HepG2 (cell line): ENCODE data around the gene MTO1. TPM values are rescaled to one million over a fixed set of nuclear protein-coding genes. Genes with fewer than 3 reads are reported as not detected.
A peak's percentile ranks its signal among the peaks of the same experiment; 100 is the strongest.

ENCODE experiments used
- CCDC6 ChIP-seq: sonication (generic); formaldehyde crosslinking; IDR thresholded peaks from 2 replicates; pipeline ENCODE4 v1.8.1; 2022; ENCODE audit warnings: mild to moderate bottlenecking, missing genetic modification reagents, moderate library complexity
- ELF4 ChIP-seq: sonication (generic); formaldehyde crosslinking; IDR thresholded peaks from 2 replicates; pipeline ENCODE4 v1.5.0; 2020; ENCODE audit warnings: missing genetic modification reagents, mild to moderate bottlenecking, moderate library complexity, borderline replicate concordance
- GMEB2 ChIP-seq: IDR thresholded peaks from 2 replicates; pipeline ENCODE4 v1.6.1; 2016; ENCODE audit warnings: missing biosample characterization, missing genetic modification reagents, low read depth
- HNF4A ChIP-seq: sonication (generic); formaldehyde crosslinking; IDR thresholded peaks from 2 replicates; pipeline ENCODE4 v1.4.0; 2020; ENCODE audit warnings: missing genetic modification reagents
- NFYB ChIP-seq: sonication (generic); formaldehyde crosslinking; IDR thresholded peaks from 2 replicates; pipeline ENCODE4 v1.4.0; 2020; ENCODE audit warnings: missing genetic modification reagents
- NR2F6 ChIP-seq, 2 experiments: IDR thresholded peaks; 2 replicates each; pipeline ENCODE4 v1.6.1; 2016; ENCODE audit warnings: antibody characterized with exemption in 1 of 2, mild to moderate bottlenecking in 1 of 2
- PATZ1 ChIP-seq: sonication (generic); formaldehyde crosslinking; IDR thresholded peaks from 2 replicates; pipeline ENCODE4 v1.4.0; 2020; ENCODE audit warnings: missing genetic modification reagents
- POGK ChIP-seq: sonication (generic); formaldehyde crosslinking; conservative IDR thresholded peaks from 2 replicates; pipeline ENCODE4 v1.8.0; 2022; ENCODE audit warnings: mild to moderate bottlenecking, moderate library complexity, missing genetic modification reagents
- RAD51 ChIP-seq: fragments of 450-650 bp; IDR thresholded peaks from 2 replicates; pipeline ENCODE4 v1.6.1; 2016; ENCODE audit warnings: borderline replicate concordance
- SNAPC4 ChIP-seq: sonication (generic); formaldehyde crosslinking; IDR thresholded peaks from 2 replicates; pipeline ENCODE4 v1.4.0; 2020; ENCODE audit warnings: mild to moderate bottlenecking, missing genetic modification reagents
- SRSF1 ChIP-seq: fragments of 200-400 bp; formaldehyde crosslinking; optimal IDR thresholded peaks from 2 replicates; pipeline ENCODE3; 2017; ENCODE audit warnings: mild to moderate bottlenecking, low read depth, low read length, moderate library complexity
- SUZ12 ChIP-seq: fragments of 150-350 bp; IDR thresholded peaks from 2 replicates; pipeline ENCODE4 v1.6.1; 2014; ENCODE audit warnings: low read depth, low read length
- ZBTB26 ChIP-seq: IDR thresholded peaks from 2 replicates; pipeline ENCODE4 v1.6.1; 2016; ENCODE audit warnings: missing compliant biosample characterization, missing genetic modification reagents, borderline replicate concordance
- ZC3H13 ChIP-seq: sonication (generic); formaldehyde crosslinking; IDR thresholded peaks from 2 replicates; pipeline ENCODE4 v1.8.1; 2023; ENCODE audit warnings: mild to moderate bottlenecking, missing genetic modification reagents, moderate library complexity
- ZFP36 ChIP-seq: fragments of 150-350 bp; IDR thresholded peaks from 2 replicates; pipeline ENCODE4 v1.6.1; 2018; ENCODE audit warnings: borderline replicate concordance, low read length, low read depth; ENCODE audit not compliant: partially characterized antibody
- ZNF781 ChIP-seq: sonication (generic); formaldehyde crosslinking; IDR thresholded peaks from 2 replicates; pipeline ENCODE4 v1.5.1; 2020; ENCODE audit warnings: borderline replicate concordance, mild to moderate bottlenecking, missing genetic modification reagents; ENCODE audit errors: not compliant biosample characterization
- polyA plus RNA-seq, 8 experiments: library from polyadenylated mRNA; depleted of rRNA in 3 of 8; stranded (reverse) in 7 of 8; unstranded in 1 of 8; fragments of >200 nt; fragmentation: Illumina TruSeq in 4 of 8; extraction: Trizol in 4 of 8; gene quantifications; 2 replicates each; pipeline versions ENCODE4 v1.2.1 to v1.2.3, GENCODE V29; 2011 to 2016; ENCODE audit warnings: low read depth in 4 of 8, missing spikeins in 1 of 8, mixed read lengths in 1 of 8; ENCODE audit not compliant: insufficient read depth in 1 of 8
- total RNA-seq, 5 experiments: library from RNA; depleted of rRNA; stranded (reverse); fragments of >200 nt; fragmentation: Illumina TruSeq; extraction: Trizol; gene quantifications; 2 replicates each; pipeline ENCODE4 v1.2.3, GENCODE V29; 2016; ENCODE audit warnings: low read depth in 1 of 5

MTO1 gene
- total and polyA plus RNA-seq, 2 of the 13 experiments (the other 11 are each of a cell fraction or from before 2014, with no cell fraction given): 21.1 to 45.3 TPM

GRCh38 chr6:73520688-73521350 lies 59.3 kb downstream of the MTO1 start, which contains the start of gene EEF1A1 (continued):
- TF ChIP-seq ZBTB26 (CRISPR knock-in tag): peak; percentile 84
- peak; percentile 19; the same call in 1 of the 2 replicates for TF ChIP-seq NFYB (CRISPR knock-in tag)
- no peak for TF ChIP-seq ZFP36
- peak; percentile 63; the same call in 1 of the 2 replicates for TF ChIP-seq SNAPC4 (CRISPR knock-in tag)
- TF ChIP-seq PATZ1 (CRISPR knock-in tag): peak; percentile 72
- TF ChIP-seq CCDC6 (CRISPR knock-in tag): peak; percentile 65
- TF ChIP-seq RAD51: no peak
- TF ChIP-seq GMEB2 (CRISPR knock-in tag): peak; percentile 14; the same call in 1 of the 2 replicates
- peak; percentile 11 for TF ChIP-seq SRSF1
- peak; percentile 36 for TF ChIP-seq SUZ12
- TF ChIP-seq ZNF781: peak; percentile 81
- 0 out of 2 replicates have a peak, but pooled peaks have one; percentile 19 for TF ChIP-seq NR2F6 (IDR thresholded peaks at IDR 0.05)
- peak; percentile 41; the same call in 1 of the 2 replicates for TF ChIP-seq NR2F6 (CRISPR knock-in tag; IDR thresholded peaks at IDR 0.05)
- TF ChIP-seq POGK: 0 out of 2 replicates have a peak, but pooled peaks have one; percentile 1
- TF ChIP-seq ELF4 (CRISPR knock-in tag): no peak
- peak; percentile 29; the same call in 1 of the 2 replicates for TF ChIP-seq HNF4A
- peak; percentile 36; the same call in 1 of the 2 replicates for TF ChIP-seq ZC3H13 (CRISPR knock-in tag)
